Dedifferentiated amniotic fluid mesenchymal stem cell (primary cell): ENCODE results near the gene LRTM2.

Source experiments
- DNase-seq: peaks from one replicate; pipeline ENCODE4 v3.0.0-alpha.2; 2016; ENCODE audit errors: extremely low spot score

Gene LRTM2

GRCh38 chr12:1864456-1864855 lies 44.1 kb downstream of the LRTM2 start:
- DNase-seq, result no peak

- no peak for DNase-seq
Measured at GRCh38 chr12:1864867-1865266, 44.5 kb downstream of the LRTM2 start.

- no peak for DNase-seq
Measured at GRCh38 chr12:1865284-1865866, 45.0 kb downstream of the LRTM2 start.

GRCh38 chr12:1869145-1869544 lies 48.8 kb downstream of the LRTM2 start:
- no peak for DNase-seq

GRCh38 chr12:1870086-1870485 lies 49.7 kb downstream of the LRTM2 start:
- DNase-seq, result no peak

- no peak for DNase-seq
Measured at GRCh38 chr12:1870998-1871917, 50.9 kb downstream of the LRTM2 start.

DNA sequence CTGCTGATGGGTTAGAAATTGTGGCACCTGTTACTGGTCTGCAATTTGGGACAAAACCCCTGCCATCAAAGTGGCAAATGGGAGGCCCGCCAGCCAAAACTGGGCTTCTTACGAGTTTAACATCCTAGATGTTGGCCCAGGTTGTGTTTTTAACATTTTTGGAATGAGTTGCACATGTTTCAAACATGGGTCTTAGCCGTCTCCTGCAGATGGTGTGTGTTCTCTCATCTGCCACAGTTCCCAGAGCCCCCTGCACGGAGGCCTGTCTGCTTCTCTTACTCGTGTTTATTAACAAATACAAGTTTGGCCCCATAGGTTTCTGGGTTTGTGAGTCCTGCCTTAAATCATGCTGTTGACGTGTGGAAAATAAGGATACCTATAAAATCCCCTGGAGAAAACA lies 51.6 kb downstream of the LRTM2 start:
- no peak for DNase-seq

DNA sequence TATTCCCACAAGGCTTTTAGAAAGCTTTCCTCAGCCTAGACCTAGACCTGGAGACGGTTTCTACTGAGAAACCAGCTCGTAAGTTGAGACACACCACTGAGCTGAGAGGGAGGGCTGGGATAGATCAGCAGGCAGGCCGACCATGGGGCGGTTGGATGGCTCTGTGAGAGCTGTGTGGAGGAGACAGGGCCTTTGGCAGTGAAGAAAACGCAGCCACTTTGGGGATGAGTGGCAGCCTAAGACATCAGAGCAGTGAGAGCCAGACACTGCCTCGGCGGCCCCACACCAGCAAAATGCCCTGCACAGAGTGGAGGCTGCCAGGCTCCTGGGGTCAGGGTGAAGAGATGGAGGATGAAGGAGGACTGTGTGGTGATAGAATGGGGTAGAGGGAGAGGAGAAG lies 52.1 kb downstream of the LRTM2 start:
- no peak for DNase-seq

GRCh38 chr12:1873531-1874510 lies 53.5 kb downstream of the LRTM2 start:
- no peak for DNase-seq

DNA sequence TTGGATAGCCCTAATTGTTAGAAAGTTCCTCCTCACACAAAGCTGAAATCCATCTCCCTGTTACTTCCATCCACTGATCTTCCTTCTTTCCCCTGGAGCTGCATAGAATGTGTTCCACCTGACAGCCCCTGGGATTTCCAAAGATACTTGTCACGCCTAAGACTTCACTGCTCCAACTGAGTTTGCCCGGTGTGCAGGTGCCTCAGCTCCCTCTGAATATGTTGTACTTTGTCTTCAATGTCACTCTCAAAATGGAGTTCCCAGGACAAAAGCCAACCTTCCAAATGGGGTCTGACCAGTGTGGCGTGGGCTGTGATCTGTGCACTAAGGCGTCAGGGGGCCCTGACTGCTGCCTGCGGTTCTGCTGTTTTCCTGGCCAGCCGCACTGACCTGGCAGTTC lies 55.2 kb downstream of the LRTM2 start:
- no peak for DNase-seq

DNA sequence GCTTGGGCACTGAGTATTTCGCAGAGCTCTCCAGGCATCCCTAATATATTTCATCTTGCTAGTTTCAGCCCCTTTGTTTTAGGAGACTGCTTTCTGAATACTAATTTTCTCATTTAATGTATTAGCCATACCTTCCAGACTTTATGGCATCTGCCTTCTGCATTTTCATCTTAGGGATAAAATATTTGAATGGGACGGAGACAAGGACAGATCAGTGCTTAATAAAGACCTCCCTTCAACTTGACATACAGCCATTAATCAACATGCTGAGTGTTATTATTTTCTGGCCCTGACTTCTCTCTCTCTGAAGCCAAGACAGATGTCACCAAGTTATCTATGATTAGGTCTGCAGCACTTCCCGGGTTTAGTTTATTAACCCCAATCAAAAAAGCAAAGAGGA lies 55.7 kb downstream of the LRTM2 start:
- no peak for DNase-seq

- no peak for DNase-seq
Measured at GRCh38 chr12:1877169-1877878, 57.0 kb downstream of the LRTM2 start.

- DNase-seq, result no peak
Measured at GRCh38 chr12:1878214-1878613, 57.8 kb downstream of the LRTM2 start.

GRCh38 chr12:1878695-1879094 lies 58.3 kb downstream of the LRTM2 start:
- no peak for DNase-seq

DNA sequence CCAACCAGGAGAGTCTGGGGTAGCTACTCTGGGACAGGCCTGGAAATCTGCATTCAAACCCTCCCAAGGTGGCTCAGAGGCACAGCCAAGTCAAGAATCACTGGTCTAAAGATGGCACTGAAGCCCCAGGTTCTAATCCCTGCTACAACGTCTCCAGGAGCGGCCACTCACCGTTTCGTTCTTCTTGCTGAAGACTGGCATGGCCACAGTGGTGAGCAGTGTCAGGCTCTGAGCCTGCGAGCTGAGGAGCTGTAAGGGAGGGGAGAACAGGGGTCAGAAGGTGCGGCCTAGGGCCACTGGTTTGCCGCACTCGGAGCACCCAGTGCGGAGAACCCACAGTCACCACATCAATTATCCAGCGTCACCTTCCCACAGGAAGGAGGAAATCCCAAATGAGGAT lies 59.3 kb downstream of the LRTM2 start:
- DNase-seq, result no peak

GRCh38 chr12:1880153-1880845 lies 59.9 kb downstream of the LRTM2 start:
- no peak for DNase-seq

DNA sequence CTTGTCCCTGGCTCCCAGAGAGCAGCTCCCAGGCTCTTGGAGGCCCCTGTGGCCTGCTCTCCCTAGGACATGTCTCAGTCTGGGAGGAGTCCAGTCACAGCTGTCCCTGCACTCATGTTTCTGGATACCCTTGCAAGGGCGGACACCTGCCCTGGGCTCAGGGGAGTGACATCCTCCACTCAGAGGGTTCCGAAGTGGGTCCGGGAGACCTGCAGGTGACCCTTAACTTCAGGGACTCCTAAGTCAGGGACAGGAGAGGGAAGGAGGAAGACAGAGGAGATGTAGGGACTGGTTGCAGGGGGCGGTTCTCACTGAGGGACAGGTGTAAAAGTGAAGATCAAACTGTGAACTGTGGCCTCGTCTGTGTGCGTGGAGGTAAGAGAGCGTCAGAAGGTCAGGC lies 60.5 kb downstream of the LRTM2 start:
- DNase-seq, result no peak

- DNase-seq, result no peak
Measured at GRCh38 chr12:1881301-1881700, 60.9 kb downstream of the LRTM2 start.

DNA sequence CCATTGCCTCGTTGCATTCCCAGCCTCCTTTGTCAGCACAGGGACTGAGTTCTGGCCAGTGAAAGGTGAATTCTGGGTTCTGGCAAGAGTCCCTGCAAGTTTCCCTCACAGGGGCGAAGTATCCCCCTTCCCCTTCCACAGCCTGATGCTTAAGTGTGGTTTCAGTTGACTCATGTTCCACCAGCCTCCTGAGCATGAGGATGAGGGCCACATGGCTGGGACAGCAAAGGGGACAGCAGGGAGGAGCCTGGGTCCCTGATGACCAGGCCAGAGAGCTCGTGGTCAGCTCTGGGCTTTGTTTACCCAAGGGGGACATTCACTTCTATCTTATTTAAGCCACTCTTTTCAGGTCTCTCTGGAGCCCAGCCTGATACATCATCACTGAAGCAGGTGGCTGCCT lies 61.6 kb downstream of the LRTM2 start:
- no peak for DNase-seq

- no peak for DNase-seq
Measured at GRCh38 chr12:1882405-1882804, 62.0 kb downstream of the LRTM2 start.
